Measurements from ENCODE around the gene C1orf105.

C1orf105 gene

DNA sequence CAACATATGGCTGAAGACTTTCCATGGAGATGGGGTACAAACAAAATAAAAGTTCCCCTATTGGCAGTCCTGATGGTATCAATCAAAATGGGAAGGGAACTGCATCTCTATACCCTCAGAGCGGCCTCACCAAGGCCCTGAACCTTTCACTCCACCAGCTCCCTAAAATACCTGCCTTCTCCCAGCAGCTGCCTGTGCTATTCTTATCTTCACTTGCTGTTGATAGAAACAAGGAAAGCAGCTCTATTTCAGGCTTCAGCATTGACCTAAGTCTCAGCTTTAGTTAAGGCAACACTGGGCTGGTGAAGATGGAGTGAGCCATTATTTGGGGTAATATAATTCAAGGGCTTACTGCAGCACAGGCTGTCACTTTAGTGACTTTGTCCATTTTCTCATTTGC is 45.1 kb downstream of the C1orf105 start:
- no peak for DNase-seq

DNA sequence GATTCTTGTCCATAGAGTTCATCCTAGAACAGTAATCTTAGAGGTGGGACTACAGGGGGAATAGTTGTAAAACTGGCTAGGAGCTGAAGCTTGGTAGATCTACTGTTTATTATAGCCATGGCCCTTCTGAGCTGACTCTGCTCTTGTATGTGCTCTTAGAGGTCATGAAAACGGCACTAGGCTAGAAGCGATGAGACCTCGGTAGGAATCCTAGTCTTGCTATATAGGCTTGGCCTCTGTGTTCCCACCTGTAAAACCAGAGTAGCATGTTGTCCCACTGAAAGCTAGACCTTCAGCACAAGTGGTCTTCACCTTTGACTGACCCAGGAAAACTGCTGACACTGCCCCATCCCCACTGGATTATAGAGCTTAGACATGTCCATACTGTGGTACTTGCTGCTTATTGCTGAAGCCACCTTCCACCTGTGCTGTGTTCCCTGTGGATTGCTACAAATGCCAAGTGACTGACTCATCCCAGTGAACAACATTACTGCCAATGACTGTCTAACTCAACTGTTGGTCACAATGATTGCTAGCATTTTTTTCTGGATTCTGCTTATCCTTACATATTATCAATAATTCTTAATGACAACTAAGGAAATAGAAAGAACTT is 46.4 kb downstream of the C1orf105 start:
- DNase-seq = no peak

DNA sequence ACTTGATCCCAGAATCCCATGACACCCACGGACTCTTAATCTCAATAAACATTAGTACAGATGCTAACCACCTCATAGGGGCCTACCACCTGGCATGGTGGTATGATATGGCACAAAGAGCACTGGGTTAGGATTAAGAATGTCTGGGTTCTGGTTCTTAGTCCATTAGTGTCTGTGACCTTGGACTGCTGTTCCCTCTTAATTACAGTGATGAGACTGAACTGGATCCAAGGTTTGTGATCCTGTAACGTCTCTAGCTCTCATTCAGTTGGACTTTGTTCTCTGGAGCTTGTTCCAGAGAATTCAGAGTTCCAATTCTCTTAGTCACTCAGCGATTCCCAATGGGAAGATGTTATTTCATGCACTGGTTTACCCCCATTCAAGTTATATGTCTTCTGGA is 47.0 kb downstream of the C1orf105 start:
- no peak for DNase-seq

DNA sequence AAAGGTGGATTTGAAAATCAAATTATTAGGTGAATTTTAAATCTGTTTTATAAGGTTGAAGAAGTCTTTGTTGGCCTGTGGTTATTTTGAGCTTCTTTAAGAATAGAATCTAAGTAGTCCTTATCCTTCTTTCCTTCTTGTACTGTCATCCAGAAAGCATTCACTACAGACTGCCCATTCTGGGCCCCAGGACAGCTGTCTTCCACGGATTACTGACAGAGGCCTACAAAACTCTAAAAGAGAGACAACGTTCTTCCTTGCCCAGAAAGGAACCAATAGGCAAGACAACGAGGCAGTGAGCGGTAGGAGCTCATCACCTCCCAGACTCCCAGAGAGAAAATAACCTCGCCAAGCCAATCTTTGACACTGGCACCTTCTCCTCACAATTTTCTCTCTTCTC is 47.8 kb downstream of the C1orf105 start:
- DNase-seq = no peak

DNA sequence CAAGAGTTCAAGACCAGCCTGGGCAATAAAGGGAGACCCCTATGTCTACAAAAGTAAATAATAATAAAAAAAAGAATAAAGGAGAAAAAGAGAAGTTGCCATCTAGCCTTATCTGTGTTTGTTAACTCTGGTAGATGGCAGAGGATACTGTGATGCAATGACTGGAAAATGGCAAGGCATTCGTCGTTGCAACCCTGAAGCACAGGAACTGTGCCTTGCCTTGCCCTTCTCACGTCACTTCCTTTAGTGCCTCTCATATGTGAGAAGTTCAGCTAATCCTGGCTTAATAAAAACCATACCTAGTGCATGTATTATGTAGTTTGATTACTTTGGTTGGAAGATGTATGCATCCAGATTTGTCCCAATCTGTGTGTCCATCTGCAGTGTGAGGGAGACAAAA is 49.2 kb downstream of the C1orf105 start:
- DNase-seq = no peak

DNA sequence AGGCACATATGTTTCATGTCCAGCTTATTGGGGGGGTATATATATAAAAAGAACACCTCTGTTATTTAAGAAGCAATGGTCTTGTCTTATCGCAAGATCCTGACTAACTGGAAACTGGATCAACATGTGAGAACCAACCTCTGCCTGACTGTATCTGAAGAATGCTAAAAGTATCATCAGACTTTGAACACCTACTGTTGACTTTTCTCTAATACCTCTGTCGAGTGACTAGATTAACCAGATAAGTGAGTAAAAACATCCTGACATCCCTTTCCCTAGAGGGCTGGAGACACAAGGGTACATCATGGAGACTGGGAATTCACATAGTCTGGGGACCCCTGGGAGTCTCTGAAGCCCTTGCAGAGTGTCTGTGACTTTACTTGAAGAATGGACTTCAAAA is 49.7 kb downstream of the C1orf105 start:
- DNase-seq = no peak

DNA sequence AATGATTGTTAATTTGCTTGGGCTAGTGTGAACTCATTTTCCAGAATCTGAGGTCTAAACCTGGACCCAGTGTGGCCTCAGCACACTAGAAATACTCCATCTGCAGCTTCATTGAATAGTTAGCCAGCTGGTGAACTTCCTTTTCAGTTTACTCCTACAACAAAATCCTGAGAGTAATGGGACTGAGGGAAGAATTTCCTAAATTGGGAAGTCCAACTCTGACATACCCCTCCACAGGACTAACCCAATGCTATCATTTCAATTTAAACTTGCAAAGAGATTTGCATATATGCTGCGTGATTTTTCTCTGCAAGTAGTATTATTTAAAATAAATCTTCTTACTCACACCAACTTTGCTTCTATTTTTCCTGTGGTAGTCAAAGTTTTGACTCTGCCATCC is 51.2 kb downstream of the C1orf105 start:
- no peak for DNase-seq

DNA sequence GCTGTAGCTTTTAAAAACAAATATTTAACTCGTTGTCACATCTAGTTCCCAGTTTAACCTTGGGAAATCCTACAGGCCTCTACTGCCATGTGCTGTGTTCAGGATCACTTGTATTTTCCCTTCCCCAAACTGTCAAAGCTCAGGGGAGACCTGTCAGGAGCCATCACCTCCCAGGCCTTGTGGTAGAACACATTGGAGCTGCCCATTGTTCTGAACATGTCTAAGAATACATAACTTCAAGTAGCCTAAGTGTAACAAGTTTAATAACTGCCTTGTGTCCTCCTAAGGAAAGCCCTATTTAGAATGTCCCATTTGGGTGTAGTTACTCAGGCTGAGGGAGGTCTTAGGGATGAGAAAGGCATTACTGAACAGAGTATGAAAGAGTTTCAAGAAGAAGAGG is 52.0 kb downstream of the C1orf105 start:
- DNase-seq = no peak

DNA sequence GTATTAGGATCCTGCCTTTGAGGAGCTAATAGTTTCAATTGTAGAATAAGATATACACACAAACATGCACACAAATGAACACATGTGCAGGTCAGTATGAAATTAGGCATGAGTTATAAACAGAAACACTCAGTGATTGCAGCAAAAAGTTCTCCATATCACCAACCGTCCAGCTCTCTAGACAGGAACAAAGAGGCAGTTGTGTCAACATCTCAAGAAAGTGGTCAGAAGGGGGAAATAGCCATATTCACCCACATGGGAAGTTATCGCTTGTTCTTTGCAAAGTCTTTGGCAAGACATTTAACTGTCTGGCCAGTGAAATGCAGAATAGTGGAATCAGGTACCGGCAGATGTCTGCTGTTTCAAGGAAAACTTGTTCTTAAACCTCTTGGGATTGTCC is 52.8 kb downstream of the C1orf105 start:
- no peak for DNase-seq

DNA sequence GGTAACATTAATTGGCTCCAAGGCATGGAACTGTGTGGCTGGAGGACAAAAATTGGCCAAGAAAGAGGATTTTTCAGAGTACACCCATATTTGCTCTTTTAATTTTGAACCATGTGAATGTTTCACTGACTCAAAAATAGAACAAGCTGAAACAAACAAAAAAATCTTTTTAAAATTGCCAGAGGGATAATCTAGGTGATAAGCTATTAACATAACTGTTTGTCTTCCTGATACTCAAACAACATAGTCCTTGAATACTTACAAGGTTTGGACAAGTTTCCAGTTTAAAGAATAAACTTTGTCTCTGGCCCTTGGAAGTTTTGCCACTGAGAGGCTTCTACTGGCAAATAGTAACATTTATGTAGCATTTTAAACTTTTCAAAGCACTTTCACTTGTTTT is 53.4 kb downstream of the C1orf105 start:
- no peak for DNase-seq

DNA sequence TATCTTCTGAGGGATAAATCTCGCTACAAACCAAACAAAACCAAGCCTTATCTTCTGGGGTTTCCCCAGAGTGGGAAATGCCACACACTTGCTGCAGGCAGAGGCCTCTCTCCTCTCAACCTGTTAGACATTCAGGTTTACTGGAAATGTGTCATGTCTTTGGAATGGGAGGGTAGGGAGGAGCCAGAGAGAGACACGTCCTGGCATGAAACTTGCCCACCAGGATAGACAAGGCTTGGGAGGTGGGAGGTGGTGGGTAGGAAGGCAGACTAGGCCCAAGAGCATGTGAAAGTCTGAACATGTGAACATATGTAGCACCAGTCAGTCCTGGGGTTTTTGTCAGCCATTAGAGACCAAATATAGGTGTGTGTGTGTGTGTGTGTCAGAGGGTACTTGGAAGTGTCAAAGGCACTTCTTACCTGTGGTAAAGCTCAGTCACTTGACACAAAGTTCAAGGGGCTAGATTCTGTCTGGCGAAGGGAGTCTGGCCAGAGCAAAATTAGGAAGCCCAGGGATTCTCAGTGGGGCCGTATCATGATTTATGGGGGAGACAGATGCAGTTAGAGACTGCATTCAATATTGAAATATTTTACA is 55.8 kb downstream of the C1orf105 start:
- DNase-seq = no peak

DNA sequence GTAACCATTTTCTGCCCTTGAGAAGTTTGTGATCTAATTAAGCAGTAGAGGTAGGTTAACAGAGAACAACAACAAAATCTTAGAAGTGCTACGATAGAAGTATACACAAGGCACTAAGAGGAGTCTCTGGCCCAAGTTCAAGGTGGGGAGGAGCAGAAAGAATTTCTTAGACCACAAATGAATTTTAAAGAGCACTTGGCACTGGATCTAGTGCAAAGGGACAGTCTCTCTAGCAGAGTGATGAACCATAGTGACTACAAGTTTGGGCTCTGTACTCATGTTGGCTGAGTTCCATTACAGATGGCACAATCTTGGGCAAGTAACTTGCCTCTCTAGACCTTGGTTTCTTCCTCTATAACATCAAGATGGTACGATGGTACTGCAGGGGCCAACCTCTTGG is 56.7 kb downstream of the C1orf105 start:
- no peak for DNase-seq

DNA sequence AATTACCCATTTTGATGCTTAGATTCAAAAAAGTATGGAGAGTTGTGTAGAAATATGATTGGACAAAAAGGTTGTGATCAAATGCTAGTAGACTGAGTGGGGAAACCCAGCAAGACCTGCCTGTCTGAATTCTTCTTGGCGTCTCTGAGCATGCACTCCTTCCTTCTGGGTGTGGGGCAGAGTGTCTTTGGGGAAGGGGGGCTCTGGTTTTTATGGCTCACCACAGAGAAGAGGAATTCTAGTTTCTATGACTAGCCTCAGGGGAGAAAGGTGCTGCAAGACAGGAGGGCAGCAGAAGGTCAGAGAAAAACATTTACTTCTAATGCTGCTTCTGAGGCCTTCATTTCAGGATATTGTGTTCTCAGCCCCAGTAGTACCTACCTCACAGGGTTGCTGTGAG is 57.3 kb downstream of the C1orf105 start:
- no peak for DNase-seq

DNA sequence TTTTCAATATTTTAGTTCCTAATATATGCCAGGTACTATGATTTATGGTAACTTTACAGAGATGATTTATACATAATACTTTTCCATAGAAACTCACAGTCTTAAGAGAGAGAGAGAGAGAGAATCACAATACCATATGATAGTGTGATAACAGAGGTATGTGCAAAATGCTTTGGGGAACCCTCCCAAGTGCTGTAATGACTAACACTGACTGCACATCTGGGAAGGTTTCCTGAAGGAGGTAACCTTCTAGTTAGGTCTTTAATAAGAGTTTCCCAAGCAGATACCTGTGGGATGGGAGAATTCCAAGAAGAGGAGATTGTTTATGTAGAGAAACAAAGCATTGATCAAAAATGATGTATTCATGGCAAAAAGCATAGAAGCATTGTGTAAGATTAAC is 58.0 kb downstream of the C1orf105 start:
- no peak for DNase-seq

DNA sequence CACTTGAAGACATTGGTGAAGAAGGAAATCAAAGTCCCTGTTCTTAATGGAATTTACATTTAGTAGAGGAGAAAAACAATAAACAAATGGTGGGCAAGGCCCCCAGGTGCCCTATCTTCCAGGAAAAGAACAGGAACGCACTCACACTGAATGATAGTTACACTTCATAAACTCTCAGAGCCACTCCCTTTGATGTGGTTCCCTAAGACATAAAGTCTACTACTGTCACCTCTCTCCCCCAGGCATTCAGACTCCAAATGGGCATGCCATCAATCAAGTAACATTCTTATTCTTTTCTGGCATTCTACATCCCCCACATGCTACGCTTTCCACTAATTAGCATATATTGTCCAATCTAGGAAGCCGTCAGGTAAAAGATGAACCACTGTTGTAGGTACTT is 59.9 kb downstream of the C1orf105 start:
- DNase-seq = no peak

DNA sequence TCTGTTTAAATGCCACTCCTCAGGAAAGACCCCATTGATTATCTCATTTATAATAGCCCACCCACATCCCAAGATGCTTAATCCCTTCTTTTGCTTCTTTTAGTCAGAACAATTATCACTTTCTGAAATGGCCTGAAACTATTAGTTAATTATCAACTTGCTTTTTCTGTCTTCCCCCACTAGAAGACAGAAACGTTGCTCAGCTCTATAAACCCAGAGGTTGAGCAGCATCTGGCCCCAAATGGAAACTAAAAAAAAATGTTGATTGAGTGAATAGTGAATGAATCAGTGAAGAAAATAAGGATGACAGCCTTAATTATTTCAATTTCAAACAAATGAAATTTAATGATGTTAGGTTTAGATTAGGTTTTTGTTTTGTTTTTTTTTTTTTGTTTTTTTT is 61.6 kb downstream of the C1orf105 start:
- no peak for DNase-seq

DNA sequence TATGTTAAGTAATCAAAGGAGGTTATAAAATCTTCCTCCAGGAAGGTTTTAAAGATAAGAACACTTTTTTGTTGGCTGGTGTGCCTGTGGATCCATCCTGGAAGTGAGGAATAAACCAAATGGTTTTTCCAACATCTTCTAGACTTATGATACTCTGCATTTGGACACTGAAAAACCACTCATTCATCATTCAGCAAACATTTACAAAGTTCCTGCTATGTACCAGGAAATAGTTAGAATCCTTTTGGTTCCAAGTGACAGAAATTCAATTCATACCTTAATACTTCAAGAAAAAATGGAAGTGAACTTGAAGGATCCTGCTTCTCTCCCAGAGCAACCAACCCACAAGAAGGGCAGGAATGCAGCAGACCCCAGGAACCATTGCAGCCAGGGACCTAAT is 63.0 kb downstream of the C1orf105 start:
- DNase-seq = no peak

DNA sequence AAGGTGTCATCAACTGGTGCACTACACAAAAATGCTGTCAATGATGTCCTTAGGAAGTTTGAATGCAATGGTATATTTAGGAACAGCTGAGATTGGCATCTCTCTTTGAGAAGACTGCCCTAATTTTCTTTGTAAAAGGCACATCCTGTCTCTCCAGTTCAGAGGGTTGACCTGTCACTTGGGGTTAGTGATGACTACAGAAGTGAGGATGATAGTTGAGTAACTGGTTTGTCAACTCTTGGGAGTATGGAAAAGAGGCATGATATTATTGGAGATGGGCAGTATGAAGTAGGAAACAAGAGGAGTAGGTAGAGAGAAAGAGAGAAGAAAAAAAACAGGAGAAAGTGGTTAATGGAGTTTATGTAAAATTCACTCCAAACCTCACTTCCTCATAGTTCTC is 63.8 kb downstream of the C1orf105 start:
- DNase-seq = no peak

DNA sequence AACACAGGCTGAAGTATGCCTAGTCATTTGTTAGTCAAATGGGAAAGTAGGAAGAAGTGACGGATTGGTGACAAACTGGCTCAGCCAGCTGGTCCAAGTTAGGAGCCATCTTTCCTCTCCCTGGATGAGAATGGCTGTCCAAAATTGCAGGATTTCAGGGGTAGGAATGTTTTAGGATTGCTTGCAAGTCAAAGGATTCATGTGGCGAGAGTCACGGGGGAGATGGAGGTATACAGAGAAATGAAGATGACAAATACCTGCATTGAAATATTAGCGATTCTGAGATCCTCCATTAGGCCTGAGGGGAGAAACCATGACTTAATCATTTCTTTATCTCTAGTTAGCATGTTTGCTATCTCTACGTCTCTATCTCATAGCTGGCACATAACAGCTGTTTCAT is 65.1 kb downstream of the C1orf105 start:
- DNase-seq = no peak

DNA sequence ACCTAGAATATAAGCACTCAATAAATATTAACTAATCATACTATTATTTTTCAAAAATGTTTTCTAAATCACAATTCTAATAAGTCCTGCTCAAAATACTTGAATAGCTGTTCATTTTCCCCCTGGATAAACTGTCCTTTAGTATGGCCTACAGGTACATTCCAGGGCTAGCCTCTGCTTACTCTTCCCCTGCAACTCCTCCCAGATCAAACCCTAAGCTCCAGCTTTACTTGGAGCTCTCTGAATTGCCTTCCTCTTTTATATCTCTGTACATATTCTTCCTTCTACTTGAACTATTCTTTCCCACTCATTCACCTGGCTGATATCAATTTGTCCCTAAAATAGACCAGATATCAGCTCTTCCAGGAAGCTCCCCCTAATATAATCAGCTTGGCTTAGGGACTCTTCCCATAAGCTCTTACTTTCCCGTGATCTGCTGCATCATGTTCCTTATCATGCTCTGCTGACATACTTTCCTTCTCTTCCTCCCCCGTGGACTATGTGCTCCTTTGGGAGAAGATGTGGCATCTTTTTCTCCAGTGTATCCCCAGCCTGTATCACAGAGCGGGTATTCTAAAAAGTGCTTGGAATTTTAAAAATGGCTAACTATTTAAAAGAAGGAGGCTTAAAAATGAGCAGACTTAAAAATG is 66.4 kb downstream of the C1orf105 start:
- DNase-seq = no peak

DNA sequence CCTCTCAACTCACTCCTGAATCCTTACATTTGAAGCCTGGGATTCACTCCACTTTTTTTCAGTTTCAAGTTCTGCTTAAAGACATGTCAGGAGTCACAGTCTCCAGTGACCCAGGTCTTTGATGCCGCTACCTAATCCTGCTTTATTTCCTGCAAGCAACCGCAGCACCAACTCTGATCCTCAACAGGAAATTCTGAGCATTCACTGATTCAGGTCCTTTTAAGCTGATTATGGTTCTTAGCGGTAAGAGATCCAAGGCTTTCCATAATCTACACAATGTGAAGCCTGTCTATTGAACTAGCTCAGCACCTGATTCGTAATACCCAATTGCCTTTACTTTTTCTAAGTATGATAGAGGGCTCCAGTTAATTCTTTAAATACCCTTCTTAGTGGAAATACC is 67.1 kb downstream of the C1orf105 start:
- no peak for DNase-seq

DNA sequence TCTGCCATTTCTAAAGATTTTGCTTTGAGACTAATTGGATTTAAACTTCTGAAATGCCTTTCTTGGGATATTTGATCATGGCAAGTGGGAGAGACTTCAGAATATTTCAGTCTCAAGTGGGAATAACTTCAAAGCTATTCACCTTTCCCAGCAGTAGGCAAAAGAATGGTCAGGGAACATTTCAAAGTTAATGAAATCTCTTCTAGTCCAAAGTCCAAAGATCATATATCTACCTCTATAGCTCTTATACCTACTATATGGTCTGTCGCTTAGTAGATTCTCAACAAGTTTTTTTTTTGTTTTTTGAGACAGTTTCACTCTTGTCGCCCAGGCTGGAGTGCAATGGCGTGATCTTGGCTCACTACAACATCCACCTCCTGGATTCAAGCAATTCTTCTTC is 67.9 kb downstream of the C1orf105 start:
- DNase-seq = no peak

DNA sequence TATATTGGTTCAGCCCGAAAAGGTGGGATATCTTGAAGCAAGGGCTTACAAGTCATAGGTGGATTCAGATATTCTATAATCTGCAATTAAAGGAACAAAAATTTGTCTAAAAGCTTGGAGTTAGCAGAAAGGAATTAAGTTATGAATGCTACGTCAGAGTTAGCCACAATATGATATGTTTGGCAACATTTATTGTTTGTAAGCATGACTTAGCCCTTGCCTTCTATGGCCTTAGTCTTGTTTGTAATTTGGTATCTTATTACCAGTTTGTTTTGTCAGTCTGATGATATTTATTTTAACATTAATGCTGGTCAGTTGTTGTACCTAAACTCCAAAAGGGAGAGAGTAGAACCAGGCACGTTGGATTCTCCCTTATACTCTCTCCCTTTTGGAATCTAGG is 69.4 kb downstream of the C1orf105 start:
- no peak for DNase-seq

DNA sequence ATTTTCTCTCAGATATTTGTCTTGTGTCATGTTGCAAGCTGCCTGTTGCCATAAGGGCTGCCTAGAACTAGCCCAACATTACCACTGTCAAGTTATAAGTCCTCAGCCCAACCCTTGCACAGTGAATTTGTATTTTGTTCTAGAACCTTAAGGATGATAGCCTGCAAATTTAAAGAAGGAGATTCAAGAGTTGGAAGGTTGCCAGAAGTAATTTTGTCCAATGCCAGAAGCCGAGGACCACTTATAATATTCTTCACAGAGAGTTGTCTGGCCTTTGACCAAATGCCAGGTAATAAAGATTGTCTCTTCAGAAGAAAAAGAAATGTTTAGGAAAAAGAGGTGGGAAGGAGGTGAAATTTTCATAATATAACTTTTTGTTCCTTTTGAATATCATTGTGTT is 71.9 kb downstream of the C1orf105 start:
- no peak for DNase-seq

DNA sequence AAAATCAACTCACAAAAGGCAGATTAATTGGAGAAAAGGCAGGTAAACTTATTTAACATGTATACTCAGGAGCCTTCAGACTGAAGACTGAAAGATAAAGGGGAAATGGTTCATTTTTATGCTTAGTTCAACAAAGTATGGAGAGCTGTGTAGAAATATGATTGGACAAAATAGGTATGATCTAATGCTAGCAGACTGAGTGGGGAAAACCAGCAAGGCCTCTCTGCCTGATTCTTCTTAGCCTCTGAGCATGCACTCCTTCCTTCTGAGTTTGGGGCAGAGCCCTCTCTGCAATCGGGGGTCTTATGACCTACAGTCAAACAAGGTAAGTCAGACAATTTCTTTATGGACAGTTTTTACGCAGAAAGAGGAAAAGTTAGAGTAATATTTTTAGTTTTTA is 73.7 kb downstream of the C1orf105 start:
- DNase-seq = no peak
